Brain microvascular endothelial cell (primary cell): Measurements from ENCODE around the gene NXF2.
"Not testable (repeated sequence)": the region's sequence is repeated elsewhere in the genome, so short reads cannot be mapped to it uniquely, and the experiment has no call there.

Experiments used
- DNase-seq: peaks from one replicate; pipeline ENCODE4 v3.0.0-alpha.2; 2020
- H3K27ac ChIP-seq: fragments of 250-450 bp; sonication (Bioruptor Pico); 2 replicates; pipeline ENCODE4 v1.5.1; 2020; ENCODE audit warnings: mild to moderate bottlenecking, moderate library complexity
- H3K27me3 ChIP-seq: fragments of 250-450 bp; sonication (Bioruptor Pico); replicated peaks from 2 replicates; pipeline ENCODE4 v1.5.1; 2020; ENCODE audit warnings: mild to moderate bottlenecking
- H3K36me3 ChIP-seq: fragments of 250-450 bp; sonication (Bioruptor Pico); replicated peaks from 2 replicates; pipeline ENCODE4 v1.5.1; 2020; ENCODE audit warnings: mild to moderate bottlenecking
- H3K4me3 ChIP-seq: 2 replicates; pipeline ENCODE4 v1.5.1; 2011; ENCODE audit warnings: low read depth, mild to moderate bottlenecking, control low read depth, low read length, moderate library complexity
- in situ Hi-C: cut with HindIII; loops from 2 replicates; pipeline ENCODE4 v1.10.0; 2017; ENCODE audit warnings: low sequenced_read_pairs, low pct_ligation_motif_present
- TF ChIP-seq, protein P1 (sequence below): IDR thresholded peaks from 2 replicates; pipeline ENCODE4 v1.5.1; 2011; ENCODE audit warnings: low read depth, mild to moderate bottlenecking, moderate library complexity, low read length, control low read depth, inconsistent platforms; ENCODE audit errors: missing control alignments

The NXF2 gene

GRCh38 chrX:102246893-102247292, at the start of gene NXF2:
TSS of gene NXF2 (plus strand) at chrX:102247167. CDS start at chrX:102307079, 59,912 bp downstream.
- H3K27ac ChIP-seq, in situ Hi-C loops, H3K27me3 ChIP-seq, H3K4me3 ChIP-seq, H3K36me3 ChIP-seq, DNase-seq: not testable (repeated sequence)

GRCh38 chrX:102207940-102208339, 39.0 kb upstream of the NXF2 start:
- H3K36me3 ChIP-seq, DNase-seq, H3K4me3 ChIP-seq, H3K27me3 ChIP-seq, H3K27ac ChIP-seq, in situ Hi-C loops: not testable (repeated sequence)

GRCh38 chrX:102214986-102215385, 32.0 kb upstream of the NXF2 start, which contains the start of gene TCP11X1:
TSS of gene TCP11X1 (plus strand) at chrX:102215301.
- H3K27me3 ChIP-seq, H3K36me3 ChIP-seq, in situ Hi-C loops, DNase-seq, H3K4me3 ChIP-seq, H3K27ac ChIP-seq: not testable (repeated sequence)

DNA sequence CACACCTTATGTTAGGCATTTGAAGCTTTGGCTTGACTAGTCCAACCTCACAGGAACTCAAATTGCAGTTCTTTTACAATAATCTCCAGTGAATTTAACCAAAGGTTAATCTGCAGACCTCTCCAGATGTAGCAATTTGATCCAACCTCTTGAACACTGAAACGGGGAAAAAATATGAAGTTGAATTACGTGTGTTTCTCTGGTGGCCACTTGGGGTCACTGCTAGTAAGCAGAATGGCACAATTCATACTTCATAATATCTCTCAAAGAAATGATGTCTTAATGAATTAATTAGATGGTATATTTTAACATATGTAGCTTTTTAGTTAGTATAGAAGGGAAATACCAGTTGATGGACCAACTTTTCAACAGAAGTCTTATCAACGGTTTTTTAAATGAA, 30.5 kb upstream of the NXF2 start:
- H3K4me3 ChIP-seq, DNase-seq, in situ Hi-C loops, H3K27ac ChIP-seq, H3K36me3 ChIP-seq, H3K27me3 ChIP-seq: not testable (repeated sequence)

GRCh38 chrX:102235678-102236077, 11.3 kb upstream of the NXF2 start:
- in situ Hi-C loops: not testable (repeated sequence)

DNA sequence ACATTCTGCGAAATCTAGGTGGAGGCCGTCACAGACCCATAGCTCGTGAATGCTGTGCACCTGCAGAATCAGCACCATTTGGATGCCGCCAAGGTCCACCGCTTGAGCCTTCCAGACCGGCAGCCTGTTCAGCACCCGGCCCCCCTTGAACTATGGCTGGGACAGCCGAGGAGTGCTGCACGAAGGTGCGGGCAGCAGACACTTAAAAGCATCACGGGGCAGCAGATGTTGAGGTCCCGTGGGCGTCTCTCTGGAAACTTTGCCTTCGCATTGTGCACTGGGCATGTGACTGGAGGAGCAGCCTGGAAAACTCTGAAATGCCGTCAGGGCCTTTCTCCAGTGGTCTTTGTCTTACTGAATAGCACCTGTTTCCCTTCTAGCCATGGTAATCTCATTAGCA, 6.7 kb upstream of the NXF2 start:
- H3K27me3 ChIP-seq, H3K36me3 ChIP-seq, H3K4me3 ChIP-seq, in situ Hi-C loops, DNase-seq, H3K27ac ChIP-seq: not testable (repeated sequence)

More at GRCh38 chrX:102235678-102236077, 11.3 kb upstream of the NXF2 start:
- not testable (repeated sequence) for DNase-seq, H3K36me3 ChIP-seq, H3K27me3 ChIP-seq, H3K4me3 ChIP-seq, H3K27ac ChIP-seq

DNA sequence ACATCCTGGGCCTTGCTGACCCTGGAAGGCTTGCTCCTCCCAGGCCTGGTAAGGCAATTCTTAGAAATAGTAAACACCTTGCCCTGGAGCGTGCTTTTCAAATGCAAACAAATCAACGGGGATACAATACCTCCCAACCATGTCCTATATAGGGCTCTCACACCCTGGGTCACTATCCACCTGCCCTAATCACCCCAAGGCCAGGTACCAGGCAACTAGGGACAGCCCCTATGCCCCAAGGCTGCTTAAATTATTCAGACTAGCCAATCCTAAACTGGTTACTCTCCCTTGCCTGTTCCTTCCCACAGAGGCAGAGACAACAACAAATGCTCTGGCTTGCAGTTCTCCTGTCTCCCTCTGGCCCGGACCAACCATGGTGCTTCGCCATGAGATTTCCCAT, 25.3 kb downstream of the NXF2 start:
- H3K27ac ChIP-seq, H3K27me3 ChIP-seq, DNase-seq, H3K36me3 ChIP-seq, H3K4me3 ChIP-seq, in situ Hi-C loops: not testable (repeated sequence)

DNA sequence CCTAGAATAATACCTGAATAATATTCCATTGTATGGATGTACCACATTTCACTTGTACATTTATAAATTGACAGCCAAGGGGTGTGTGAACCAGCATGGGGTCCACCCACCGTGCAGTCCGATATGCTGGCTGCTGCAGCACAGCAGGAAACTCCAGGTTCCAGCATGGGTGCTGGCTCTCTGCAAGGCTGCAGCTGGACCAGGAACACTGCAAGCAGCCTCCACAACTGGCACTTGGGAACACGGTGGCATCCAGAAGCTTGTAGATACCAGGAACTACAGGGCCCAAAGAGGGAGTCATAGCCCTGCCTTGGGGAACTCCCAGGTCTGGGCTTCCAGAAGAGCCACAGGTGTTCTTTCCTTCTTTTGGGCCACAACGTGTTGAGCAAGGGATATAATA, 91.2 kb downstream of the NXF2 start:
- in situ Hi-C loops: no loop called here
- no peaks in the 10 kb centered on the region for H3K27me3 ChIP-seq
- no peak overlapping the region for H3K4me3 ChIP-seq
- no peak for DNase-seq
- TF ChIP-seq, protein P1, sequence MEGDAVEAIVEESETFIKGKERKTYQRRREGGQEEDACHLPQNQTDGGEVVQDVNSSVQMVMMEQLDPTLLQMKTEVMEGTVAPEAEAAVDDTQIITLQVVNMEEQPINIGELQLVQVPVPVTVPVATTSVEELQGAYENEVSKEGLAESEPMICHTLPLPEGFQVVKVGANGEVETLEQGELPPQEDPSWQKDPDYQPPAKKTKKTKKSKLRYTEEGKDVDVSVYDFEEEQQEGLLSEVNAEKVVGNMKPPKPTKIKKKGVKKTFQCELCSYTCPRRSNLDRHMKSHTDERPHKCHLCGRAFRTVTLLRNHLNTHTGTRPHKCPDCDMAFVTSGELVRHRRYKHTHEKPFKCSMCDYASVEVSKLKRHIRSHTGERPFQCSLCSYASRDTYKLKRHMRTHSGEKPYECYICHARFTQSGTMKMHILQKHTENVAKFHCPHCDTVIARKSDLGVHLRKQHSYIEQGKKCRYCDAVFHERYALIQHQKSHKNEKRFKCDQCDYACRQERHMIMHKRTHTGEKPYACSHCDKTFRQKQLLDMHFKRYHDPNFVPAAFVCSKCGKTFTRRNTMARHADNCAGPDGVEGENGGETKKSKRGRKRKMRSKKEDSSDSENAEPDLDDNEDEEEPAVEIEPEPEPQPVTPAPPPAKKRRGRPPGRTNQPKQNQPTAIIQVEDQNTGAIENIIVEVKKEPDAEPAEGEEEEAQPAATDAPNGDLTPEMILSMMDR: no peak
- no peaks in the 10 kb centered on the region for H3K36me3 ChIP-seq
- H3K27ac ChIP-seq: no peak overlapping the region

- Histone ChIP-seq H3K4me3 (no peak overlapping the region), H3K27me3 (no peaks in the 10 kb centered on the region), H3K27ac (no peak overlapping the region), H3K36me3 (no peaks in the 10 kb centered on the region)
- in situ Hi-C loops: no loop called here
- DNase-seq: no peak
- TF ChIP-seq, protein P1: no peak
These were observed 92.6 kb downstream of the NXF2 start for GRCh38 chrX:102339312-102340298.
